ENCODE data around the gene SLC3A2.
"Not testable (repeated sequence)": the region's sequence is repeated elsewhere in the genome, so short reads cannot be mapped to it uniquely, and the experiment has no call there.

SLC3A2 gene

GRCh38 chr11:62852523-62853188, 28.0 kb upstream of the SLC3A2 start:
- FAIRE-seq: no peak

GRCh38 chr11:62853279-62853965, 27.3 kb upstream of the SLC3A2 start:
- no peak for DNase-seq (ENCODE audit: low spot score)
- FAIRE-seq: no peak

More at GRCh38 chr11:62852523-62853188, 28.0 kb upstream of the SLC3A2 start:
- no peak for DNase-seq (ENCODE audit: low spot score)

GRCh38 chr11:62854013-62854824, 26.5 kb upstream of the SLC3A2 start:
- FAIRE-seq: no peak
- no peak for DNase-seq (ENCODE audit: low spot score)

GRCh38 chr11:62854825-62855570, 25.7 kb upstream of the SLC3A2 start:
- no peak for FAIRE-seq
- peak; percentile 7 for DNase-seq (ENCODE audit: low spot score)

GRCh38 chr11:62855571-62856332, 24.9 kb upstream of the SLC3A2 start:
- peak; percentile 97 for DNase-seq (ENCODE audit: low spot score)

GRCh38 chr11:62856333-62856895, 24.3 kb upstream of the SLC3A2 start:
- DNase-seq (ENCODE audit: low spot score) (no peak), FAIRE-seq (no peak)

More at GRCh38 chr11:62855571-62856332, 24.9 kb upstream of the SLC3A2 start:
- FAIRE-seq: peak; percentile 83

GRCh38 chr11:62857541-62857982, 23.1 kb upstream of the SLC3A2 start:
- DNase-seq (ENCODE audit: low spot score): peak; percentile 20

GRCh38 chr11:62858201-62858600, 22.5 kb upstream of the SLC3A2 start:
- DNase-seq (ENCODE audit: low spot score) (no peak), FAIRE-seq (no peak)

More at GRCh38 chr11:62857541-62857982, 23.1 kb upstream of the SLC3A2 start:
- no peak for FAIRE-seq

- not testable (repeated sequence) for DNase-seq (ENCODE audit: low spot score); FAIRE-seq
Measured at GRCh38 chr11:62859281-62859703, 21.4 kb upstream of the SLC3A2 start.

GRCh38 chr11:62860835-62861563, 19.7 kb upstream of the SLC3A2 start:
- FAIRE-seq: no peak

GRCh38 chr11:62861564-62862192, 19.0 kb upstream of the SLC3A2 start:
- DNase-seq (ENCODE audit: low spot score); FAIRE-seq: not testable (repeated sequence)

More at GRCh38 chr11:62860835-62861563, 19.7 kb upstream of the SLC3A2 start:
- no peak for DNase-seq (ENCODE audit: low spot score)

GRCh38 chr11:62863687-62864335, 16.9 kb upstream of the SLC3A2 start:
- FAIRE-seq: no peak
- no peak for DNase-seq (ENCODE audit: low spot score)

GRCh38 chr11:62865635-62866034, 15.1 kb upstream of the SLC3A2 start:
- FAIRE-seq (no peak), DNase-seq (ENCODE audit: low spot score) (no peak)

GRCh38 chr11:62874851-62875250, 5.8 kb upstream of the SLC3A2 start:
- DNase-seq (ENCODE audit: low spot score) (no peak), FAIRE-seq (no peak)

GRCh38 chr11:62875698-62876478, 4.8 kb upstream of the SLC3A2 start:
- no peak for DNase-seq (ENCODE audit: low spot score)
- FAIRE-seq: no peak

- no peak for FAIRE-seq
- no peak for DNase-seq (ENCODE audit: low spot score)
Measured at GRCh38 chr11:62876712-62877111, 4.0 kb upstream of the SLC3A2 start.

- no peak for DNase-seq (ENCODE audit: low spot score)
- FAIRE-seq: no peak
Measured at GRCh38 chr11:62879235-62879978, 1.3 kb upstream of the SLC3A2 start.
